ENCODE data around the gene SLAIN1. TPM values are rescaled to one million over a fixed set of nuclear protein-coding genes. Genes with fewer than 3 reads are reported as not detected.

The SLAIN1 gene
- total RNA-seq, 1 donor from 2014 or later: 6.0 TPM

- intact Hi-C loops (cut with DNase I): no loop called here
- DNase-seq (no peak), ATAC-seq (ENCODE audit: poor library complexity) (no peak)
Measured at GRCh38 chr13:77701305-77701704, 3.8 kb downstream of the SLAIN1 start.

GRCh38 chr13:77702366-77702765 lies 4.9 kb downstream of the SLAIN1 start:
- no peak for ATAC-seq (ENCODE audit: poor library complexity)
- intact Hi-C loops (cut with DNase I): no loop called here

GRCh38 chr13:77703408-77703807 lies 5.9 kb downstream of the SLAIN1 start:
- intact Hi-C loops (cut with DNase I): no loop called here
- ATAC-seq (ENCODE audit: poor library complexity) (no peak), DNase-seq (no peak)

More at GRCh38 chr13:77702366-77702765, 4.9 kb downstream of the SLAIN1 start:
- DNase-seq: no peak

- DNase-seq (no peak), ATAC-seq (ENCODE audit: poor library complexity) (no peak)
- intact Hi-C loops (cut with DNase I): no loop called here
Measured at GRCh38 chr13:77714119-77714755, 16.8 kb downstream of the SLAIN1 start.

- no peak for ATAC-seq (ENCODE audit: poor library complexity)
- intact Hi-C loops (cut with DNase I): no loop called here
- no peak for DNase-seq
Measured at GRCh38 chr13:77715233-77715891, 17.9 kb downstream of the SLAIN1 start.

- no peak for DNase-seq
- intact Hi-C loops (cut with DNase I): no loop called here
- ATAC-seq (ENCODE audit: poor library complexity): no peak
Measured at GRCh38 chr13:77716692-77717091, 19.2 kb downstream of the SLAIN1 start.

- intact Hi-C loops (cut with DNase I): no loop called here
- ATAC-seq (ENCODE audit: poor library complexity) (no peak), DNase-seq (no peak)
Measured at GRCh38 chr13:77717508-77717907, 20.0 kb downstream of the SLAIN1 start.

GRCh38 chr13:77719128-77719527 lies 21.6 kb downstream of the SLAIN1 start:
- ATAC-seq (ENCODE audit: poor library complexity) (no peak), DNase-seq (no peak)
- intact Hi-C loops (cut with DNase I): no loop called here

- DNase-seq (no peak), ATAC-seq (ENCODE audit: poor library complexity) (no peak)
- intact Hi-C loops (cut with DNase I): no loop called here
Measured at GRCh38 chr13:77720988-77721387, 23.5 kb downstream of the SLAIN1 start.

GRCh38 chr13:77724092-77724491 lies 26.6 kb downstream of the SLAIN1 start:
- intact Hi-C loops (cut with DNase I): no loop called here
- ATAC-seq (ENCODE audit: poor library complexity): no peak
- DNase-seq: no peak

- intact Hi-C loops (cut with DNase I): no loop called here
- ATAC-seq (ENCODE audit: poor library complexity) (no peak), DNase-seq (no peak)
Measured at GRCh38 chr13:77725071-77725470, 27.6 kb downstream of the SLAIN1 start.

GRCh38 chr13:77728265-77729125 lies 31.0 kb downstream of the SLAIN1 start:
- DNase-seq (no peak), ATAC-seq (ENCODE audit: poor library complexity) (no peak)
- intact Hi-C loops (cut with DNase I): no loop called here

GRCh38 chr13:77729502-77730221 lies 32.2 kb downstream of the SLAIN1 start:
- intact Hi-C loops (cut with DNase I): no loop called here
- ATAC-seq (ENCODE audit: poor library complexity) (no peak), DNase-seq (no peak)

GRCh38 chr13:77730572-77730971 lies 33.1 kb downstream of the SLAIN1 start:
- intact Hi-C loops (cut with DNase I): no loop called here
- no peak for ATAC-seq (ENCODE audit: poor library complexity)

GRCh38 chr13:77732287-77732686 lies 34.8 kb downstream of the SLAIN1 start:
- intact Hi-C loops (cut with DNase I): no loop called here
- DNase-seq (no peak), ATAC-seq (ENCODE audit: poor library complexity) (no peak)

More at GRCh38 chr13:77730572-77730971, 33.1 kb downstream of the SLAIN1 start:
- no peak for DNase-seq

GRCh38 chr13:77733674-77734073 lies 36.2 kb downstream of the SLAIN1 start:
- intact Hi-C loops (cut with DNase I): no loop called here
- ATAC-seq (ENCODE audit: poor library complexity): no peak
- no peak for DNase-seq

GRCh38 chr13:77737583-77738200 lies 40.2 kb downstream of the SLAIN1 start:
- intact Hi-C loops (cut with DNase I): no loop called here
- DNase-seq (no peak), ATAC-seq (ENCODE audit: poor library complexity) (no peak)

- intact Hi-C loops (cut with DNase I): no loop called here
- ATAC-seq (ENCODE audit: poor library complexity) (no peak), DNase-seq (no peak)
Measured at GRCh38 chr13:77740097-77740735, 42.7 kb downstream of the SLAIN1 start.

Measured in Right ventricle myocardium superior (tissue), 1 donor.